WTC11 (cell line): ENCODE results near the gene KLHDC9.

Experiments
- KAT7 ChIP-seq: sonication (generic); formaldehyde crosslinking; IDR thresholded peaks from 2 replicates; pipeline ENCODE4 v1.8.1; 2023; ENCODE audit warnings: missing genetic modification reagents, mild to moderate bottlenecking, borderline replicate concordance
- MXD4 ChIP-seq: fragments of 250-450 bp; sonication (Bioruptor Pico); IDR thresholded peaks from 2 replicates; pipeline ENCODE4 v1.8.0; 2021; ENCODE audit warnings: mild to moderate bottlenecking, moderate library complexity, borderline replicate concordance
- NR1H2 ChIP-seq: sonication (generic); formaldehyde crosslinking; IDR thresholded peaks from 2 replicates; pipeline ENCODE4 v1.9.0; 2021; ENCODE audit warnings: mild to moderate bottlenecking, moderate library complexity, missing genetic modification reagents
- TCF7 ChIP-seq: sonication (generic); formaldehyde crosslinking; IDR thresholded peaks from 2 replicates; pipeline ENCODE4 v1.8.0; 2022; ENCODE audit warnings: mild to moderate bottlenecking, low read depth, missing genetic modification reagents, moderate library complexity
- ZNF416 ChIP-seq: fragments of 250-450 bp; sonication (Bioruptor Pico); IDR thresholded peaks from 2 replicates; pipeline ENCODE4 v1.9.0; 2021; ENCODE audit warnings: mild to moderate bottlenecking, inconsistent platforms
- TF ChIP-seq, protein P1 (sequence below): sonication (generic); formaldehyde crosslinking; IDR thresholded peaks from 2 replicates; pipeline ENCODE4 v1.8.0; 2022; ENCODE audit warnings: mild to moderate bottlenecking, missing genetic modification reagents
- TF ChIP-seq, protein P2 (sequence below): fragments of 200-600 bp; IDR thresholded peaks from 2 replicates; pipeline ENCODE4 v1.8.0; 2022; ENCODE audit warnings: antibody characterized with exemption
- TF ChIP-seq, protein P3 (sequence below): sonication (generic); formaldehyde crosslinking; IDR thresholded peaks from 2 replicates; pipeline ENCODE4 v1.8.0; 2022; ENCODE audit warnings: missing genetic modification reagents

DNA sequence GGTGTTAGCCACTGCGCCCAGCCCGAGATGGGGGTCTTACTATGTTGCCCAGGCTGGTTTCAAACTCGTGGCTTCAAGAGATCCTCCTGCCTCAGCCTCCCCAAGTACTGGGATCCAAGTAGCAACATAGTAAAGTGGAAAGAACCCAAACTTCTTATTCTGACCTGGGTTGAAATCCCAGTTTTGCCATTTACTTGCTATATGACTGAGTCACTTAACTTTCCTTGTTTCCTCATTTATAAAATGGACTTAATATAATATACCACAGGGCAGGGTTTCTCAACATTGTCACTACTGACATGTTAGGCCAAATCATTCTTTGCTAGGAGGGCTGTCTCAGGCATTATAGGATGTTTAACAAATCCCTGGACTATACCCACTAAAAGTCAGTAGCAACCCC lies 13.0 kb downstream of the KLHDC9 start:
- no peak for TF ChIP-seq NR1H2 (CRISPR knock-in tag)
- TF ChIP-seq TCF7 (CRISPR knock-in tag) = no peak
- TF ChIP-seq, protein P1, sequence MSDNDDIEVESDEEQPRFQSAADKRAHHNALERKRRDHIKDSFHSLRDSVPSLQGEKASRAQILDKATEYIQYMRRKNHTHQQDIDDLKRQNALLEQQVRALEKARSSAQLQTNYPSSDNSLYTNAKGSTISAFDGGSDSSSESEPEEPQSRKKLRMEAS (CRISPR knock-in tag) = no peak
- TF ChIP-seq MXD4 (CRISPR knock-in tag) = no peak
- TF ChIP-seq, protein P2, sequence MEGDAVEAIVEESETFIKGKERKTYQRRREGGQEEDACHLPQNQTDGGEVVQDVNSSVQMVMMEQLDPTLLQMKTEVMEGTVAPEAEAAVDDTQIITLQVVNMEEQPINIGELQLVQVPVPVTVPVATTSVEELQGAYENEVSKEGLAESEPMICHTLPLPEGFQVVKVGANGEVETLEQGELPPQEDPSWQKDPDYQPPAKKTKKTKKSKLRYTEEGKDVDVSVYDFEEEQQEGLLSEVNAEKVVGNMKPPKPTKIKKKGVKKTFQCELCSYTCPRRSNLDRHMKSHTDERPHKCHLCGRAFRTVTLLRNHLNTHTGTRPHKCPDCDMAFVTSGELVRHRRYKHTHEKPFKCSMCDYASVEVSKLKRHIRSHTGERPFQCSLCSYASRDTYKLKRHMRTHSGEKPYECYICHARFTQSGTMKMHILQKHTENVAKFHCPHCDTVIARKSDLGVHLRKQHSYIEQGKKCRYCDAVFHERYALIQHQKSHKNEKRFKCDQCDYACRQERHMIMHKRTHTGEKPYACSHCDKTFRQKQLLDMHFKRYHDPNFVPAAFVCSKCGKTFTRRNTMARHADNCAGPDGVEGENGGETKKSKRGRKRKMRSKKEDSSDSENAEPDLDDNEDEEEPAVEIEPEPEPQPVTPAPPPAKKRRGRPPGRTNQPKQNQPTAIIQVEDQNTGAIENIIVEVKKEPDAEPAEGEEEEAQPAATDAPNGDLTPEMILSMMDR = no peak
- TF ChIP-seq ZNF416 = no peak
- TF ChIP-seq KAT7 (CRISPR knock-in tag) = no peak
- TF ChIP-seq, protein P3, sequence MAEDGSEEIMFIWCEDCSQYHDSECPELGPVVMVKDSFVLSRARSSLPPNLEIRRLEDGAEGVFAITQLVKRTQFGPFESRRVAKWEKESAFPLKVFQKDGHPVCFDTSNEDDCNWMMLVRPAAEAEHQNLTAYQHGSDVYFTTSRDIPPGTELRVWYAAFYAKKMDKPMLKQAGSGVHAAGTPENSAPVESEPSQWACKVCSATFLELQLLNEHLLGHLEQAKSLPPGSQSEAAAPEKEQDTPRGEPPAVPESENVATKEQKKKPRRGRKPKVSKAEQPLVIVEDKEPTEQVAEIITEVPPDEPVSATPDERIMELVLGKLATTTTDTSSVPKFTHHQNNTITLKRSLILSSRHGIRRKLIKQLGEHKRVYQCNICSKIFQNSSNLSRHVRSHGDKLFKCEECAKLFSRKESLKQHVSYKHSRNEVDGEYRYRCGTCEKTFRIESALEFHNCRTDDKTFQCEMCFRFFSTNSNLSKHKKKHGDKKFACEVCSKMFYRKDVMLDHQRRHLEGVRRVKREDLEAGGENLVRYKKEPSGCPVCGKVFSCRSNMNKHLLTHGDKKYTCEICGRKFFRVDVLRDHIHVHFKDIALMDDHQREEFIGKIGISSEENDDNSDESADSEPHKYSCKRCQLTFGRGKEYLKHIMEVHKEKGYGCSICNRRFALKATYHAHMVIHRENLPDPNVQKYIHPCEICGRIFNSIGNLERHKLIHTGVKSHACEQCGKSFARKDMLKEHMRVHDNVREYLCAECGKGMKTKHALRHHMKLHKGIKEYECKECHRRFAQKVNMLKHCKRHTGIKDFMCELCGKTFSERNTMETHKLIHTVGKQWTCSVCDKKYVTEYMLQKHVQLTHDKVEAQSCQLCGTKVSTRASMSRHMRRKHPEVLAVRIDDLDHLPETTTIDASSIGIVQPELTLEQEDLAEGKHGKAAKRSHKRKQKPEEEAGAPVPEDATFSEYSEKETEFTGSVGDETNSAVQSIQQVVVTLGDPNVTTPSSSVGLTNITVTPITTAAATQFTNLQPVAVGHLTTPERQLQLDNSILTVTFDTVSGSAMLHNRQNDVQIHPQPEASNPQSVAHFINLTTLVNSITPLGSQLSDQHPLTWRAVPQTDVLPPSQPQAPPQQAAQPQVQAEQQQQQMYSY (CRISPR knock-in tag) = no peak
